RKO (cell line): ENCODE measurements around the gene BAZ2B.

Experiments
- DNase-seq: peaks from one replicate; pipeline ENCODE4 v3.0.0-alpha.2; 2016; ENCODE audit warnings: low spot score

BAZ2B gene

DNA sequence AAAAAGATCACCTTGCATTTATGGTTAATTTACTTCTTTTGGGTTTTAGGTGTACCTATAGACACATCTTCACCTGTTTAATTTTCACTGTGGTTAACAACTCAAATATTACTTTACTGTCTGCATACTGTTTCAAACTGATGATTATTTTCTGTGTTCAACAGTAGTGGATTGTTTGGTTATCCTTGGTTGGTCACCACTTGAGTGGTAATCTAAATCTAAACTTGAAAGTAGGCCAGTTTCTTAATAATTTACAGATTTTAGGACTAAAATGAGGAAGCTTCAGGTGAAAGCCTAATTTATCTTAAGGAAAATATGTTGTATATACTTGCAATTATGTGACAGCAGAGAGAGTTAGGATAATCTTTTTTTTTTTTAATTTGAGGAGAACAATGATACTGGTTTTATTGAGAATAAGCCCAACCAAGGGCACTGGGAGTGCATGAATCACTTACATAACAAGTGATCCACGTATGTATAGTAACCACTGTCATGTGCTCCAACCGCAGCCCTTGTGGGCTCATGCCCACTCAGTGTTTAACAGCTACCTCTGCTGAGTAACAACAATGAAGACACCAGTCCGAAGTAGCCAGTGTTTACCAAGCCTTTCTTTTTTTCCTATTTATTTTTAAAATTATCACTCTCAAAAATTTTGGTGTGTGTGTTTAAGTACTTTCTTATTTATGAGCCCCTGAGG, 298.8 kb downstream of the BAZ2B start:
- no peak for DNase-seq

DNA sequence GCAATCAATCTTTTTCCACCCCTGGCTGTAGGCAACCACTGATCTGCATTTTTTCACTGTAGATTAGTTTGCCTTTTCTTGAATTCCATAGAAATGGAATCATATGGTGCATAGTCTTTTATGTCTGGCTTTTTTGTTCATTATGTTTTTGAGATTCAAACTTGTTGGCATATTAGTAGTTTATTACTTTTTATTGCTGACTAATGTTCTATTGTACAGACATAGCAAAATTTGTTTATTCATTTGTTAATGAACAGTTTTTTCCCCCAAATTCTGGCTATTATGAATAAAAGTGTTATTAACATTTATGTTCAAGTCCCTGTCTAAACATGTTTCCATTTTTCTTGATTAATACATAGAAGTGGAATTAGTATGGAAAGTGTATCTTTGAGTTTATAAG, 308.4 kb downstream of the BAZ2B start:
- DNase-seq, result no peak

DNA sequence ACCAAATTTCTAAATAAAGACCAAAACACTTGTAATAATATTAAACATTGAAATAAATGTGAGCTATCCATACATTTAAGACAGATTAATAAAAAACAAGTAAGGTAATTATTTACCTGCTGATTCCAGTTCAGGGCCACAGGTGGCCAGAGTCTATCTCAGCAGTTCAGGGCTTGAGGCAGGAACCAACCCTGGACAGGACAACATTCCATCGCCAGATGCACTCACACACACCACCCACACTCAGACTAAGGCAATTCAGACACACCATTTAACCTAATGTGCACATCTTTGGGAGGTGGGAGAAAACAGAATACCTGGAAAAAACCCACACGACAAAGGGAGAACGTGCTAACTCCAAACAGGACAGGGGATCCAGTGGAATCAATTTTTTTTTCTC, 315.8 kb downstream of the BAZ2B start:
- DNase-seq, result no peak

DNA sequence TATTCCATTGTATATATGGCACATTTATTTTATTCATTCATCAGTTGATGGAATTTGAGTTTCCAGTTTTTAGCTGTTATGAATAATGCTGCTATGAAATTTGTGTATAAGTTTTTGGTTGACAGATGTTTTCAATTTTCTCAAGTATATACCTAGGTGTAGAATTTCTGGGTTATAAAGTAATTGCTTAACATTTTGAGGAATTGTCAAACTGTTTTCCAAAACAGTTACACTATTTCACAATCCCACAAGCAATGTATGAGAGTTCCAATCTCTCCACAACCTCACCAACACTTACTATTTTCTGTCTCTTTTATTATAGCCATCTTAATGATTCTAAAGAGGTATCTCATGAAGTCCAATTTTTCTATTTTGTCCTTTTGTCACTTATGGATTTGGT, 317.4 kb downstream of the BAZ2B start:
- no peak for DNase-seq

DNA sequence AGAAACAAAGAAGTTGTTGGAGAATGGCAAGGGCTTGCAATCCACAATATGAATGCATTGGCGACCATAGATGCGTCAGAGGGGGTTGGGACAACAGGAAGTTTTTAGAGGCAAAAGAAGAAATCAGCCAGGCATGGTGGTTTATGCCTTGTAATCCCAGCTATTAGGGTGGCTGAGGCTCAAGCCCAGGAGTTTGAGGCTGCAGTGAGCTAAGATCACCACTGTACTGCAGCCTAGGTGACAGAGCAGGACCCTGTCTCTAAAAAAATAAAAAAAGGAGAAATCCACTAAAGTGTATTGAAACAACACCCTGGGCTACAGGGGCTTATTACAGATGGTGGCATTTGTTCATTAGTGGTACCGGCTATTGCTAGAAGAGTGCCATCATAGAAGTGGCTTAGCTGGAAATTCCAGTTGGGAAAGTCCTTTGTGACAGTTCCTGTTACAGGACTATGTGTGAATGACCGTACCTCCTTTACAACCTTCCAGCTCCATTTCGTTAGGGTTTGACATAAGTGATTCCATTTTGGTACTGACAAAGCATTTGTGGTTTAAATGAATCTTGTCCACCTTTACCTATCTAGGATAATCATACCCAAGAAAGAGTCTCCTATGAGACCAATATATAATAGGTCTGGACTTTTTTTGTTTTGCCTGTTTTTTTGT, 319.2 kb downstream of the BAZ2B start:
- DNase-seq, result no peak

DNA sequence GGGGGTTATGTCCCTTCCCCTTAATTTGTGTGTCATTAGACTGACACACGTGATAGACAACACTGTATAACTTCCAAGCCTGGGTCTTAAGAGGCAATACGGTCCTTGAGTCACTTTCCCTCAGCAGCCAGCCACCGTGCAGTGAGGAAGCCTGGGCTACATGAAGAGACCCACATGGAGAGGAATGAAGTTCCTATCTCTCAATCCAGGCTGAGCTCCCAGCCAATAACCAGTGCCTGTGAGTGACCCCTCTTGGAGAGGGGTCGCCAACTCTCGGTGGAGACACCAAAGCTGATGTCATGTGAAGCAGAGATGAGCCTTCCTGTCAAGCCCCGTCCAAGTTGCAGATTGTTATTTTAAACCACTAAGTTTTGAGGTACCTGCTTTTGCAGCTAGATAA, 324.2 kb downstream of the BAZ2B start:
- no peak for DNase-seq

DNA sequence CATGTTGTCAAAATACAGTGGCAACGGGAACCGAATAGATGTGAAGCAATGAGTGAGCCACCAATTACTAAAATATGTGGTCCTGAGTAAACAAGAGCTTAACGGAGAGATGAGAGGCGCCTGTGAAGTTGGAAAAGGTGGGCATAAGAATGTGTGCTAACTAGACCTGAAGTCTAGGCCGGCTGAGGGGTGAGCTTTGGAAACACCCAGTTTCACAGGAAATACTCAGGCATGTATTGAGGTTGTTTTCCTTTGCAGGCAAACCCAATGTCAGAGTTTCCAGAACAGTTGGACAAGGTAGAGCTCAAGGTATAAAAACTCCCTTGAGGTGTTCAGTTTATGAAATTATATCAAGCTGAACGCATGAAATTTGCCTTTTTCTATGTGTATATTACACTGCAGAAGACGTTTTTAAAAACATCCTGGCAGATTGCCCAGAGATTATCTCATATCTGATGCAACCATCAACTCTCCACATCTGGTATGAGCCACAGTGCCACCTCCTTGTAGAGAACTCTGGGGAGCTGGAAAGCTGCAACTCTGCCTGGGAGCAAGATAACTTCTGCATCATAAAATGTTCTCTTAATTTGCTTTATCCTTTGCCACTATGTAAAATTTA, 325.9 kb downstream of the BAZ2B start:
- peak; percentile 85 for DNase-seq

DNA sequence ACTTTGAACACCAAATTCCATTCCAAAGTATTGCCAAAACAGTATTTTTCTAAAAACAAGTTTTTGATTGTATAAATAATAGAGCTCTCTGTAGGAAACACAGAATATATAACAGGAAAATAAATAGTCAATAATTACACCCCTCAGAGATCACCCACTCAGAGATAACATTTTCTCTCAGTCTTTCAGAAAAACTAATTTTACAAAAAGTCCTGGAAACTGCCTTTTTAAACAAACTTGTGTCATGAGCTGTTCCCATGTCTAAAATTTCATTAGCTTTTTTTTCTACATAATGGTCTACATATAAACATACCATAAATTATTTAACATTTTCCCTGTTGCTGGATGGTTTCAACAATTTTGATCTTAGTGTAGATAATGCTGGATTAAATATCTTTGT, 328.6 kb downstream of the BAZ2B start:
- DNase-seq, result no peak

DNA sequence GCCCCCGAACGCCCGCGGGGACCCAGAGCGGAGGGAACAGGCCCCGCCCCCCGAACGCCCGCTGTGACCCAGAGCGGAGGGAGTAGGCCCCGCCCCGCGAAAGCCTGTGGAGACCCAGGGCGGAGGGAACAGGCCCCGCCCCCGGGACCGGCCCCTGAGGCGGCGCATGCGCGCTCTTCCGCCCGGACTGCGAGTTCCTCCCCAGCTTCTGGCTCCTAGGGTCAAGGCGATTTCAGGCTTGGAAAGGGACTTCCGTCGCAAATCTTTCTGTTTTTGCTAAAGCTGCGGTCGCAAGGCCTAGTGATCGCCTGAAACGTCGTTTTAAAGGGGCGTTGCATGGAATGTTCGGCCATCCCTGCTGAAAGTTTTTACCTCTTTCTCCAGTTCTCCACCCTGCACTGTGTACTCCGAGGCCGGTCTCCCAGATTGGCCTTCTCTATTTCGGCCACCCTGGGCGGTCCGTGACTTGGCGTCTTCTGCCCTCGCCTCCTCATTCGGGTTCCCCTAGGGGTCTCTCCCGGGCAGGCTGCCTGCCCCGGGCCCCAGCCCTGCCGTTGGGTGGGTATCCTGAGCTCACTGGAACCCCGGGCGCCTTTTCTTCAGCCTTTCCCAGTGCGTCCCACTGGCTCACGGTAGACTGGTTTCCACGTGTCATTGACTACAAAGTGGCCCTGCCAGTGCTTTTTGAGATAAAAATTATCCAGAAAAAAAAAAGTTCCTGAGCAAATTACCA, 329.5 kb downstream of the BAZ2B start:
- DNase-seq, result peak; percentile 97

DNA sequence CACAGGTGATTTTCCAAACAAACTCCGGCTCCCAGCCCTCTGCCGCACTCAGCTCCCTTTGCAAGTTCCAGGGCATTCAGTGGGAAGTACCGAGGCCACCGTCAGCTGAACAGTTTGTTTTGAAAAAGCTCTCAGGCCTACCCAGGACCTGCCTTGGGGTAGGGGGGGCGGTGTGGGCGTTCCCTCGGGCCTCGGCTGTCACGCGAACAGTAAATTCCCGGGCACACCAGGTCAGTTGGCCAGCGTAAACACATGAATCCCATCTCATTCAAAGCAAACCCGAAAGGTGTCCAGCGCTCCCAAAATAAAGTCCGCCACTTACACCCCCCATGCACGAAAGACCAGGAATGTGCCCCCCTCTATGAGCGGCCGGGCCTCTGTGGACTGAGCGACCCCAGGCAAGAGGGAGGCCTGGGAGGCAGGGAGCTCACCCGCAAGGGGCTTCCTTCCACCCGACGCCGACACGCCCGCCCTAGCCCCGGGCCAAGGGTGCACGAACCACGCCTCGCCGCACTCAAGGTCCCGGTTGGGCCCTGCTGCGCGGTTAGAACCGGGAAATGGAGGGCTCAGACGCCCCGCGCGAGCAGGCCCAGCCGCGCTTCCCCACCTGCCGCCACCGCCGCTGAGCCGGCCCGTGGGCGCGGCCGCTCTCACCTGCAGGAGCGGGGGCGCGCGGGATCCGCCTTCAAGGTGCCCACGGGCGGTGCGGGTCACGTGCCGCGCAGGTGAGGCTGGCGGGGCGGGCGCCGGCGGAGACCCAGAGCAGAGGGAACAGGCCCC, 330.2 kb downstream of the BAZ2B start, which contains the start of gene WDSUB1:
WDSUB1 (minus strand) TSS at position 775 of the 780 bp plus-strand sequence. CDS start 3,634 bp downstream, outside the sequence.
- DNase-seq, result peak; percentile 69

DNA sequence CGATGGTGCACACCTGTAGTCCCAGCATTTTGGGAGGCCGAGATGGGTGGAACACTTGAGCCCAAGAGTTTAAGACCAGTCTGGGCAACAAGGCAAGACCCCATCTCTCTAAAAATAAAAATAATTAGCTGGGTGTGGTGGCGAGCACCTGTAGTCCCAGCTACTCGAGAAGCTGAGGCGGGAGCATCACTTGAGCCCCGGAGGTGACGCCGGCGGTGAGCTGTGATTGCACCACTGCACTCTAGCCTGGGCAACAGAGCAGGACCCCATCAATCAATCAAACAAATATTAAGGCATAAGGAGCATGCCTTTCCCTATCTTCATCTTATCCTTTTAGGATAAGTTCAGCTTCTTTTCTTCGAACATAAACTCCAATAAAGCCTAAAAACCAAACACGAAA, 330.9 kb downstream of the BAZ2B start:
- no peak for DNase-seq

DNA sequence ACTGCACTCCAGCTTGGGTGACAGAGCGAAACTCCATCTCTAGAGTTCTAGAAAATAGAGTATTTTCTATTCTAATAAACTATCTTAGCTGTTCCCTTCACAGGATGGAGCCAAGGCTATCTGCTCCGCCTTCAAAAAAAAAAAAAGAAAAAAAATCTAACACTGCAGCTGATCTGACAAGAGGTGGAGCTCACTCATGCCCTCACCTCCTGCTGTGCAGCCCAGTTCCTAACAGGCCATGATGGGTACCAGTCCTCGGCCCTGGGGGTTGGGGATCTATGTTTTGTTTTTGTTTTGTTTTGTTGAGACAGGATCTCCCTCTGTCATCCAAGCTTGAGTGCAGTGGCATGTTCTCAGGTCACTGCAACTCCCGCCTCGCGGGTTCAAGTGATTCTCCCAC, 332.8 kb downstream of the BAZ2B start:
- no peak for DNase-seq

DNA sequence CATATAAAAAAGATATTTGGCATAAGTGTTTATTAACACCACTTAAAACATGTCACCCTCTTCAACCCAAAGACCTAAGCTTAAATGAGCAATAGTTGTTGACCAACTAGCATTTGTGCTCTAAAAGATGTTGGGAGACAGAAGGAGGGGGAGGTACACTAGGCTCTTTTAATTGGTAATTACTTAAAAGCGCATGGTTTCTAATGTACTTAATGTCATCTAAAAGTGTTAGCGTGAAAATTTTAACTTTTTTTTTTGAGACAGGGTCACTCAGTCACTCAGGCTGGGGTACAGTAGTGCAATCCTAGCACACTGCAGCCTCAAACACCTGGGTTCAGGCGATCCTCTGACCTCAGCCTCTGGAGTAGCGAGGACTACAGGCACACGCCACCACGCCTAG, 335.3 kb downstream of the BAZ2B start:
- DNase-seq, result no peak

DNA sequence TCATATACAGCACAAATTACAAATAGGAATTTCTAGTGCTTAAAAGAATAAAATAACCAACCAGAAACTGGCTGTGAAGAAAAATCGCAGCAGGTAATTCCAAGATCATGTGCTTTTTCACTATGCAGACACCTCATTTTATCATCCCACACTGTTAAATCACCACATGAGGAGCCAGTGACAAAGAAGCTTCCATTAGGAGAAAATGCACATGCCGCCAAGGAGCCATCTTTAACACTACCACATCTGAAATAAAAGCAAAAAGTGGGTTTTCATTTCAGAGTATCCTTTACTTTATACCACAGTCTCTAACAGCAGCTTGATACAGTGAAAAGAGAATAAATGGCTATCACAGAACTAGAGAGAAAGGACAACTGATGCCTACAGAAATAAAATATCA, 336.6 kb downstream of the BAZ2B start:
- no peak for DNase-seq

DNA sequence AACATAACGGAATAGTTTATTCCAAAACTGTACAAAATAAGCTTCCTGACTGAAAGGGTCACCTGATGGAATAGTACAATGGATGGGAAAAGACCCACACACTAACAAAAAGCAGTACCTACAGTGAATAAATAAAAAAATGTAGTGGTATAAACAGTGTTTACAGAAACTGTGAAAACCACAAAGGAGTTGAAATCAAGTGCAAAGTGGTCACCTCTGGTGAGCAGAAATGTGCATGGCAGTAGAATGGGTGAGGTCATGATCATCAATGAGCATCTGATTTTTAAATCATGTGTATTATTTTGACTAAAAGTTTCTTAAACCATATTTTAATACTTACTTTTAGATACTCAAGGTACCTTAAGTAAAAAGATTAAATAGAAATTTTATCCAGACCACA, 341.2 kb downstream of the BAZ2B start:
- no peak for DNase-seq

DNA sequence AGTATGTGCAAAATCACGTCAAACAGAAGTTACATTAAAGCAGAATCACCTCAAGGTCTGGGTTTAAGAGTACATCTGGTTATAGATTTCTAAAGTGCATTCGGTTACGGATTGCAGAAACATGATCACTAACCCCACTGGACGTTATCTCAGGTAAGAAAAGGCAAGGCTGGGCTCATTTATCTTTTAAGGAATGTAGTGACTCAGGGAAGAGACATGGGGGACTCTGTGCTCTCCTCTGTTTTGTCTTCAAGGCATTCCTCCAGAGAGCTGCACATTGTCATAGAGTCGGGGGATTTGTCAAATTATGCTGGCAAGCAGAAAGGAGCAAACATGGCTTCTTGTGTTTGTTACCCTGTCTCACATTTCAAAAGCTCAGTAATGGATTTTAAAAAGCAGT, 344.2 kb downstream of the BAZ2B start:
- DNase-seq, result no peak

DNA sequence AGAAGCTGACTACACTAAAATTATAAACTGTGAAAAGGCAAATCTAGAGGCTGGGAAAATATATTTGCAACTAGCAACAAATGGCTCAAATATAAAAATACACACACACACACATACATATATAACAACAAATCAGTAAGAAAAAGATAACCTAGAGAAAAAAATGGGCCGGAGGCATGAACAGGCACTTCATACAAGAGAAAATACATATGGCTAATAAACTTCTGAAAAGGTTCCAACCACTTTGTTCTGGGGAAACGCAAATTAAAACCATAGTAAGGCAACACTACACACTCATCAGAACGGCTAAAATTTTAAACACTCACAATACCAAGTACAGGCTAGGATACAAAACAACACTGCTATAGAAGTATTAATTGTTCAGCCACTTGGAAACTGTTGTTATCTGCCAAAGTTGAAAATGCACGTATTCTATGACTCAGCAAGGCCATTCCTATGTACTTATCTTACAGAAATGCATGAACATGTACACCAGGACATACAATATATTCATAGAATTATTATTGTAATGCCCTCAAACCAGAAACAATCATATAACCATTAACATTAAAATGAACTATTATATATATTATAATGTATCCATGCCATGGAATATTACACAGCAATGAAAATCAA, 345.5 kb downstream of the BAZ2B start:
- no peak for DNase-seq
